IMR-90 (cell line): ENCODE data around the gene CCL4L2. TPM values are rescaled to one million over a fixed set of nuclear protein-coding genes. Genes with fewer than 3 reads are reported as not detected.
"Not testable (repeated sequence)": the region's sequence is repeated elsewhere in the genome, so short reads cannot be mapped to it uniquely, and the experiment has no call there.

Experiments
- ATAC-seq: fragments of 200-7000 bp; cut with Tn5 transposase; 2 replicates; pipeline ENCODE4 v1.9.1; 2020; ENCODE audit warnings: low read depth, mild to moderate bottlenecking, moderate library complexity
- BruUV-seq: library from RNA; stranded (reverse); fragments of 400-500 nt; replicated peaks from 2 replicates; lab custom pipeline; 2021; lab: Mats Ljungman, UMichigan
- CTCF ChIA-PET: fragments of 300-600 bp; formaldehyde crosslinking; extraction: SDS; loops from one replicate; lab custom pipeline; 2021; ENCODE audit warnings: antibody characterized with exemption; lab: Yijun Ruan, JAX
- POLR2A ChIA-PET: fragments of 300-600 bp; sonication (Branson Sonifier 250); formaldehyde crosslinking; loops from one replicate; lab custom pipeline; 2022; ENCODE audit warnings: antibody characterized with exemption; ENCODE audit not compliant: unreplicated experiment; lab: Charles Lee
- DNase-seq: peaks from one replicate; pipeline ENCODE4 v3.0.0; 2013
- H2AFZ ChIP-seq: replicated peaks from 2 replicates; pipeline ENCODE3; 2013; ENCODE audit warnings: low read length, mild to moderate bottlenecking; ENCODE audit not compliant: poor library complexity
- H2AK5ac ChIP-seq: 2 replicates; pipeline ENCODE4 v1.6.1; 2013; ENCODE audit warnings: low read depth, low read length, inconsistent platforms
- H2AK9ac ChIP-seq: replicated peaks from 2 replicates; pipeline ENCODE3; 2013; ENCODE audit warnings: mild to moderate bottlenecking, low read depth, low read length, moderate library complexity; ENCODE audit not compliant: poor library complexity
- H2BK120ac ChIP-seq: 2 replicates; pipeline ENCODE4 v1.6.1; 2013; ENCODE audit warnings: low read depth, low read length, inconsistent platforms
- H2BK15ac ChIP-seq: 3 replicates; pipeline ENCODE4 v1.6.1; 2013; ENCODE audit warnings: low read depth, low read length, inconsistent platforms
- H2BK20ac ChIP-seq: 2 replicates; pipeline ENCODE4 v1.6.1; 2013; ENCODE audit warnings: low read depth, mild to moderate bottlenecking, inconsistent platforms, low read length, moderate library complexity
- H2BK5ac ChIP-seq: 2 replicates; pipeline ENCODE4 v1.6.1; 2013; ENCODE audit warnings: mild to moderate bottlenecking, low read depth, low read length, inconsistent platforms; ENCODE audit not compliant: poor library complexity, severe bottlenecking
- H3K14ac ChIP-seq: replicated peaks from 2 replicates; pipeline ENCODE4 v1.6.1; 2013; ENCODE audit warnings: low read depth, low read length, inconsistent platforms
- H3K18ac ChIP-seq: 2 replicates; pipeline ENCODE4 v1.6.1; 2013; ENCODE audit warnings: low read depth, low read length, control low read depth
- H3K23ac ChIP-seq: 2 replicates; pipeline ENCODE4 v1.6.1; 2013; ENCODE audit warnings: low read depth, low read length, inconsistent platforms
- H3K27ac ChIP-seq: 2 replicates; pipeline ENCODE4 v1.5.1; 2013; ENCODE audit warnings: mild to moderate bottlenecking, control low read depth, low read length; ENCODE audit not compliant: insufficient read depth
- H3K27me3 ChIP-seq: 2 replicates; pipeline ENCODE4 v1.6.1; 2013; ENCODE audit warnings: low read length; ENCODE audit not compliant: control insufficient read depth, insufficient read depth
- H3K36me3 ChIP-seq: 2 replicates; pipeline ENCODE4 v1.6.1; 2013; ENCODE audit warnings: low read length, mixed read lengths; ENCODE audit not compliant: control insufficient read depth, insufficient read depth
- H3K4ac ChIP-seq: 2 replicates; pipeline ENCODE4 v1.6.1; 2013; ENCODE audit warnings: low read depth, low read length, inconsistent platforms
- H3K4me1 ChIP-seq: 2 replicates; pipeline ENCODE4 v1.6.1; 2013; ENCODE audit warnings: low read length, mixed read lengths; ENCODE audit not compliant: control insufficient read depth, insufficient read depth
- H3K4me2 ChIP-seq: 2 replicates; pipeline ENCODE4 v1.6.1; 2013; ENCODE audit warnings: low read depth, mild to moderate bottlenecking, control low read depth, low read length, moderate library complexity
- H3K4me3 ChIP-seq: 2 replicates; pipeline ENCODE4 v1.5.1; 2013; ENCODE audit warnings: low read depth, mild to moderate bottlenecking, control low read depth, low read length, moderate library complexity; ENCODE audit not compliant: insufficient read depth
- H3K56ac ChIP-seq: 2 replicates; pipeline ENCODE4 v1.6.1; 2013; ENCODE audit warnings: low read length, inconsistent platforms; ENCODE audit not compliant: insufficient read depth; ENCODE audit errors: extremely low read depth
- H3K79me1 ChIP-seq, 2 experiments: 2 replicates each; pipeline ENCODE4 v1.6.1; 2013; ENCODE audit warnings: low read length in 2 of 2, inconsistent platforms in 1 of 2, low read depth in 1 of 2
- H3K9ac ChIP-seq: 2 replicates; pipeline ENCODE4 v1.6.1; 2013; ENCODE audit warnings: low read depth, low read length, control low read depth
- H3K9me1 ChIP-seq: 2 replicates; pipeline ENCODE4 v1.6.1; 2013; ENCODE audit warnings: low read length, inconsistent platforms; ENCODE audit not compliant: insufficient read depth
- H3K9me3 ChIP-seq: 2 replicates; pipeline ENCODE4 v1.6.1; 2013; ENCODE audit warnings: low read length; ENCODE audit not compliant: control insufficient read depth, insufficient read depth
- H4K20me1 ChIP-seq: 2 replicates; pipeline ENCODE4 v1.6.1; 2013; ENCODE audit warnings: low read length, inconsistent platforms; ENCODE audit not compliant: insufficient read depth
- H4K5ac ChIP-seq: 2 replicates; pipeline ENCODE4 v1.6.1; 2013; ENCODE audit warnings: mild to moderate bottlenecking, low read depth, low read length, control low read depth
- H4K8ac ChIP-seq, 2 experiments: 2 replicates each; pipeline ENCODE4 v1.6.1; 2013; ENCODE audit warnings: low read depth in 2 of 2, low read length in 2 of 2, control low read depth in 1 of 2, inconsistent platforms in 1 of 2
- H4K91ac ChIP-seq: 2 replicates; pipeline ENCODE4 v1.6.1; 2013; ENCODE audit warnings: low read depth, low read length, inconsistent platforms; ENCODE audit not compliant: insufficient read depth
- WGBS, 2 experiments: methylation state at CpG; one replicate each; pipeline versions ENCODE4 v1.1.5 to v1.1.7; 2013; ENCODE audit warnings: missing lambda C conversion rate in 2 of 2; ENCODE audit not compliant: insufficient read length in 1 of 2; ENCODE audit errors: extremely low coverage in 2 of 2; 5-methylcytosine and 5-hydroxymethylcytosine counted together
- dilution Hi-C: fragments of 300-500 bp; cut with HindIII; formaldehyde crosslinking; loops from one replicate; pipeline ENCODE4 v1.14.3; 2018; ENCODE audit warnings: low sequenced_read_pairs; ENCODE audit not compliant: unreplicated experiment
- in situ Hi-C: fragments of 300-500 bp; cut with MboI; formaldehyde crosslinking; loops from 3 replicates; pipeline ENCODE4 v1.14.3; 2019; ENCODE audit warnings: low sequenced_read_pairs, inconsistent platforms, mixed read lengths
- intact Hi-C: fragments of 100-400 bp; cut with micrococcal nuclease; formaldehyde crosslinking; loops from 2 replicates; pipeline ENCODE4 v1.10.0; 2022
- polyA plus RNA-seq, 3 experiments: library from polyadenylated mRNA; depleted of rRNA; stranded (reverse); fragments of >200 nt; gene quantifications; 2 replicates each; pipeline ENCODE4 v1.2.3, GENCODE V29; 2012; ENCODE audit warnings: low replicate concordance in 1 of 3
- total RNA-seq: library from RNA; depleted of rRNA; stranded (reverse); fragments of >200 nt; gene quantifications from 2 replicates; pipeline ENCODE4 v1.2.3, GENCODE V29; 2012

The CCL4L2 gene
- total and polyA plus RNA-seq, 2 of the 4 experiments (the other 2 are of a cell fraction), result not detected

- BruUV-seq, H3K4me2 ChIP-seq, H3K4me3 ChIP-seq, H3K23ac ChIP-seq, H3K9me1 ChIP-seq, H4K8ac ChIP-seq, H3K18ac ChIP-seq, DNase-seq, H3K27me3 ChIP-seq, H3K56ac ChIP-seq, POLR2A ChIA-PET, H2BK5ac ChIP-seq, H3K4ac ChIP-seq, H3K14ac ChIP-seq, intact Hi-C loops, H3K9me3 ChIP-seq, H3K4me1 ChIP-seq, H2BK15ac ChIP-seq, H4K20me1 ChIP-seq, H4K91ac ChIP-seq, H3K9ac ChIP-seq, H2AFZ ChIP-seq, H3K27ac ChIP-seq, H3K79me1 ChIP-seq, H2AK5ac ChIP-seq, dilution Hi-C loops, H3K36me3 ChIP-seq, H2BK120ac ChIP-seq, H4K5ac ChIP-seq, H2BK20ac ChIP-seq, ATAC-seq: not testable (repeated sequence)
- in situ Hi-C loops, result loop anchor here (25.0 kb wide), 1 partner anchor 247 kb away; no protein-coding TSS in a partner anchor
- H2AK9ac ChIP-seq, result peak overlapping the region; percentile 37
- CTCF ChIA-PET, result interaction anchor here (1.6 kb wide), 1 partner anchor 67 kb away, joined by 3 read pairs; no protein-coding TSS in a partner anchor
- WGBS, 2 experiments, result 42% methylated on average over 3 of the region's 7 CpGs; no CpG with 5 or more reads in 1 of the 2 experiments
These were observed 4.8 kb downstream of the CCL4L2 start for GRCh38 chr17:36215406-36216308.

GRCh38 chr17:36219556-36219955, 8.7 kb downstream of the CCL4L2 start:
- not testable (repeated sequence) for H2BK5ac ChIP-seq

More at GRCh38 chr17:36219556-36219955, 8.7 kb downstream of the CCL4L2 start:
- H2BK20ac ChIP-seq, H3K36me3 ChIP-seq, H3K23ac ChIP-seq, H3K9me3 ChIP-seq, H4K8ac ChIP-seq, BruUV-seq, H3K14ac ChIP-seq, H3K9me1 ChIP-seq, H3K4me2 ChIP-seq, H3K4me1 ChIP-seq, H3K9ac ChIP-seq, H2AK9ac ChIP-seq, ATAC-seq, H3K79me1 ChIP-seq, H3K27ac ChIP-seq, POLR2A ChIA-PET, H3K56ac ChIP-seq, H2BK120ac ChIP-seq, H2BK15ac ChIP-seq, H4K5ac ChIP-seq, H3K27me3 ChIP-seq, intact Hi-C loops, H2AK5ac ChIP-seq, H3K4ac ChIP-seq, dilution Hi-C loops, H3K4me3 ChIP-seq, H3K18ac ChIP-seq, H2AFZ ChIP-seq, DNase-seq, H4K91ac ChIP-seq, H4K20me1 ChIP-seq: not testable (repeated sequence)
- 38% methylated on average over 1 of the region's 1 CpG; no CpG with 5 or more reads in 1 of the 2 experiments for WGBS, 2 experiments
- in situ Hi-C loops, result loop anchor here (25.0 kb wide), 1 partner anchor 243 kb away; no protein-coding TSS in a partner anchor
- CTCF ChIA-PET, result interaction anchor here (0.9 kb wide), 1 partner anchor 455 kb away, joined by 4 read pairs; no protein-coding TSS in a partner anchor
